Activated CD4-positive, alpha-beta T cell treated with anti-CD3 and anti-CD28 coated beads for 48 hours (primary cell): ENCODE data around the gene ACTRT3.
"Not testable (repeated sequence)": the region's sequence is repeated elsewhere in the genome, so short reads cannot be mapped to it uniquely, and the experiment has no call there.

Experiments used
- DNase-seq: peaks from one replicate; pipeline ENCODE4 v3.0.0-alpha.2; 2020

ACTRT3 gene

DNA sequence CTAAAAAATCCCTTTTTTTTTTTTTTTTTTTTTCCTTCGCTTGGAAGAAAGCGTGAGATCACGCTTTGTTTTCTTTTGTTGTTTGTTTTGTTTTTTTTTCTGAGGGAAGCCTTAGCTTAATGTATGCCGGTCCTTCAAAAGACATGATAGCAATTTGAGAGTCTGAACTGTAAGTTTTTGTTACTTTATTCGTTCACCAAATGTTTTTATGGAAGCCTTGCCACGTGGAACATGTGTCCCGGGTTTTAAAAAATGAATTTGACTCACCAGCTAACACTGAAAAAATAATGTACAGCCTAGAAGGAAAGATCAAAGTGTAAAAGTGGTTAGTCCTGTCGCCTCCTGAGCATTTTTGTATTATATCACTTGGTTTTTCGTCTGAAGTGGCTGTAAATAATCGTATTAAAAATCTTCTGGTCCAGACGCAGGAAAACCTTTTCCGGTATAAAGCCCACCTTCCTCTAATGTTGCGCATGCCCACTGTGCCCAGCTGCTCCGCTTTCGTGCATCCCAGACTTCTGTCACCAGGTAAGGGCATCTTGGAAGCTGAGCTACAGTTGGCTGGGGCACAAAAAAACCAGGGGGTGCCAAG, 3.0 kb upstream of the ACTRT3 start:
- no peak for DNase-seq

DNA sequence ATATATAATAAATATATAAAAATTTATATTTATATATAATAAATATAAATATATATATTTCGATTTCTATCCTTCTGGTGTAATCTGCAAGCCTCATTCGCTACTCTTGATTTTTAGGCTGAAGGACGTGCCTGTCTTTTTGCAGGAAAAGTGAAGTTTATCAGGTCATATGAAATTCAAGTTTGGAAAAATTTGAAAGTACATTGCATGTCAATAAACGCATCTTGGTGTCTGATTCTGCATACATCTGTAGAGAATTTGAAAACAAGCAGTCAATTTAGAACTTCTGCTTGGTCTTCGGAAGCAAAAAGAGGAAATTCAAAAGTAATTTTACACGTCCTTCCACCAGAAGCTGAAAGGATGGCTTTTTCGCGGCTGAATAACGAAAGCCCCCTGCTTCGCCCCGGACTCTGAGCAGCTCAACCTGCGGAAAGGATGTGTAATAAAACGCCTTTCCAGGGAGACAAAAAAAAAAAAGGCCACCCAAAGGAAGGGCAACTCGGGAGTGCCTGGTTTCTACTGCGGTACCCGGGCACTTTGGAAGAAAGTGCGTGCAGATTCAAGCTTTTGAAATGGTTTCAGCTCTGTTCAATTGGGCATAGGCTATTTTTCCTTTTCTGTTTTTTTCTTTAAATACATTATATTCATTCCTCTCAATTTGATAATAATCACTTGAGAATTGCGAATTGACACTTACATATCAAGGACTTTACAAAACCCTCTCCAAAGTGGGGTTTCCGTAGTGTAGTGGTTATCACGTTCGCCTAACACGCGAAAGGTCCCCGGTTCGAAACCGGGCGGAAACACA, 2.3 kb upstream of the ACTRT3 start:
- peak; percentile 67 for DNase-seq

DNA sequence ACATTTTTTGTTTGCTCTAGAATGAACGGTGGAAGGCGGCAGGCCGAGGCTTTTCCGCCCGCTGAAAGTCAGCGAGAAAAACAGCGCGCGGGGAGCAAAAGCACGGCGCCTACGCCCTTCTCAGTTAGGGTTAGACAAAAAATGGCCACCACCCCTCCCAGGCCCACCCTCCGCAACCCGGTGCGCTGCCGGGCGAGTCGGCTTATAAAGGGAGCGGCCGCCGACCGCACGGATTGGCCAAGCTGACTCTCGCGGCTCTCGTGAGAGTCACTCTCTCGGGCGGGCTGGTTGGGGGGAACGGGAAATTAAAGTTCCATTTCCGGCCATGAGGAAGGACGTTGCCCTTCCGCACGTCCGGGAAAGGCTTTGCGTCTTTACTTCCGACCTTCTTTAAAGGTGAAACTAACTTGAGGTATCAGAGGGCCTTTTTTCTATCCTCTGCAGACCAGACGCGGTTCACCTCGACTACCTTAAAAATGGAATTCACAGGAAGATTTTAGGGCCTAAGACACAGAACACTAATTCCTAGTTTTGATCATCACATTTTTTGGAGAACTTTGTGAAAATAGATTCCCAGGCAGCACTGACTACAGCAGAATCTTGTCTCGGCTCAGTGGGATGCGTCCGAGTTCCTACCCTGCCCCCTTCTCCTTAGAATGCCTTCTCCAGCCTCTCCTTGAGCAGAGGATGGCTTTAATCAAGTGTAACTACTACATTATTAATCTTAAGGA, 4.3 kb downstream of the ACTRT3 start, which contains the start of gene TERC:
TSS of gene TERC (minus strand) at position 179 of the 731 bp plus-strand sequence.
- DNase-seq, result peak; percentile 94

DNA sequence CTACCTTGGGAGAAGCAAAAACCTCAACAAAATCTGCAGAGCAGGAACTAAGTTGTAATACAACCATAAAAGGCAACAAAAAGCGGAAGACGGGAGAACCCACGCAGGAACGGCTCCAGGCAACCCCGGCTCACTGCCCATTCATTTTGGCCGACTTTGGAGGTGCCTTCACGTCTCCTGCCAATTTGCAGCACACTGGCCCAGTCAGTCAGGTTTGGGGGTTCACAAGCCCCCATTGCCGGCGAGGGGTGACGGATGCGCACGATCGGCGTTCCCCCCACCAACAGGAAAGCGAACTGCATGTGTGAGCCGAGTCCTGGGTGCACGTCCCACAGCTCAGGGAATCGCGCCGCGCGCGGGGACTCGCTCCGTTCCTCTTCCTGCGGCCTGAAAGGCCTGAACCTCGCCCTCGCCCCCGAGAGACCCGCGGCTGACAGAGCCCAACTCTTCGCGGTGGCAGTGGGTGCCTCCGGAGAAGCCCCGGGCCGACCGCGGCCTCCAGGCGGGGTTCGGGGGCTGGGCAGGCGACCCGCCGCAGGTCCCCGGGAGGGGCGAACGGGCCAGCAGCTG, 5.0 kb downstream of the ACTRT3 start:
- DNase-seq, result peak; percentile 78

DNA sequence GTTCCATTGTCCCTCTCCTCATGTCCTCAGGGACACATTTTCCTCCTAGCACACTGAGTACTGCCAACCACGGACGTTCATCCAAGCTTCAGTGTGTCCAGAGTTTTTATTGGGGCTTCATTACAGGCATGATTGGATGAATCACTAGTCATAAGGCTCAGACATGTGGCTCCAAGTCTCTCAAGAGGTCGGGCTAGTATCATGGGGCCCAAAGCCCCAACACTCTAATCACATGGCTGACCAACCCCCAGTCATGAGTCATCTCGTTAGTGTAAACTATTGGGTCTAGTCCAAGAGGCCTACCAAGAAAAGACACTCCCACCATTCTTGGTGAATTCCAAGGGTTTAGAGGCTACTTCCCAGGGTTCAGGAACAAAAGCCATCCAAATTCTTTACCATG, 8.9 kb downstream of the ACTRT3 start:
- DNase-seq, result no peak

DNA sequence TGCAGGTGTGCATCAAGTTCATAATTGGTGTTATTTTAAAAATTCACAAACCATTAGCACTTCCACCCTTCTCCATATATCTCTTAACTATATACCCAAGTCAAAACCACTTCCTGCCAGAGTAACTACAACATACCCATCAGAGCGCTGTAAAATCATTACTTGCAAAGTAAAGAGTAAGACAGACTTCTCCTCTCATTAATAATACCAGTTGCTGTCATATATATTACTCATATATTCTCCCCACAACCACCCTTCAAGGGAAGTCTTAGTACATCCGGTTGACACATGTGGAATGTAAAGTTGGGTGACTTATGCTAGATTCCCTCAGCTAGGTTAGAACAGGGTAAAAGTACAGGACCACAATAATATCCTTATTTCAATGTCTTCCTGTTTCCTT, 10.1 kb downstream of the ACTRT3 start:
- no peak for DNase-seq

DNA sequence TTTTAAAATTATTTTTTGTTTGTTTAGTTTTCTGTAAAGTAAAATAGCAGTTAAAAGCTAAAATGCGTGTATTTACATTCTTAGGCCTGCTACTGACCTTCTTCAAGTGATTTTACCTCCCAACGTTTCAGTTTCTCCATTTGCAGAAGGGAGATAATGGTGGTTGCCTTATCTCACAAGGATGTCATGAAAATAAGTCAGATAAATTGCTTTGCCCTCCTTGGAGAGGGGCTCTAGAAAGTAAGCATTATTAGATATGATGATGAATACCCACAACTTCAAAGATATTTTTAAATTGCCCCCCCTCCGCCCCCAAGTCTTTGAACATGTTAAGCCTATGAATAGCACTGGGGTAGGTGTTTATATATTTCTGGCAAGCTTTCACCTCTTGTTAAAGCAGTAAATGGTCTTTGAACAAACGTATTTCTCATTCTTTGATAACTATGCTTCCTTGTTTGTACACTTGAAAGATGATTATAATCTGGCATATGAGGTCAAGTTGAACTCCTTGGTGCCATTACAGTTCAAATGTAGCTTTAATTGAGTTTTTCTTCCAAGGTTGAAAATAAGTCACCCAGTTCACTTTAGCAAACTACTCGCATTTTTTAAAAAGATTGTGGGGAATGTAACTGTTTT, 10.9 kb downstream of the ACTRT3 start:
- no peak for DNase-seq

DNA sequence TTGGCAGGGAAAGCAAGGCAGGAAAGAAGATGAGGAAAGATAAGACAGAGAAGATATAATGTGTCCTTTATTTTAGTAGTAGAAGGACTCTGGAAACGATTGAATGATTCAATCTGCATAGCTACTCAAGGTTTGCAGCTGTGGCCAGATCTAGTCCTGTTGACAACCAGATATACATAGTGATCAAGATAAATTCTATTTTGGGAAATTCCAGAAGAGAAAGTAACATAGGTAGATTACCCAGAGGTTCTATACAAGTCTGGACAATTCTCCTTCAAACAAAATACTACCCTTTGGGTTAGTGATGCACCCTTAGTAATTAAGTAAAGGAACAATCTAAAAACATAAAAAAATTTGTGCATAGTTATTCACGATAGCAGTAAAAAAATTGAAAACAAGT, 13.9 kb downstream of the ACTRT3 start:
- no peak for DNase-seq

DNA sequence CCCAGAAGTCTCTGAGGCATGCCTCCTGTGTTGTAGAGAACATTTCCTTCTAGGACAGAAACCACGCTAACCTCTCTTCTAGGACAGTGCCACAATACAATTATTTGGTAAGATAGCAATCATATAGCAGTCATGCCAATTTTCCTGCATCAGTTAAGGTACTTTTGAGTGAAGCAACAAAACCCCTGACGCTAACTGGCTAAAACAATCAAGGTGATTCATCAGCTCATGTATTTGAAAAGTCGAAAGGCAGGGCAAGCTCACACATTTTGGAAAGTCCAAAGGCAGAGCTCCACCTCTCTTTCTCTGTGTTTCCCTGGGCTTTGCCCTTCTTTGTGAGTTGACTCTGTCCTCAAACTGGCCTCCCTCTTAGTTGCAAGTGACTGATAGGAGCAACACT, 14.7 kb downstream of the ACTRT3 start:
- no peak for DNase-seq

DNA sequence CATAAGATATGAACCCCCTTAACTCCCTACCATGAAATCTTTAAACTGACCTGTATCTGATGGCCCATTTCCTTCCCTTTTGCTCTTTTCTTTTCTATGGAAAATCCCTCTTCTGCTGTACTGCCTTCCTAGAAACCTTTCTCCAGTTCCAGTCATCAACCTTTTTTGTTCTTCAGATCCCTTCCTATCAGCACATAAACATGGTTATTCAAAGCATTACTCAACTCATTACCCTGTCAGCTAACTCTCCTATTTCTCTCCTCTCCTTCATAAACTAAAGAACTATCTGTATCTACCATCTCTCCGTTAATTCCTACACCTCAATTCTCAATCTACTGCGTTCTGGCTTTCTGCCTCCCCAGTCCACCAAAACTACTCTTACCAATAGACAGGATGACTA, 17.5 kb downstream of the ACTRT3 start:
- DNase-seq, result no peak

DNA sequence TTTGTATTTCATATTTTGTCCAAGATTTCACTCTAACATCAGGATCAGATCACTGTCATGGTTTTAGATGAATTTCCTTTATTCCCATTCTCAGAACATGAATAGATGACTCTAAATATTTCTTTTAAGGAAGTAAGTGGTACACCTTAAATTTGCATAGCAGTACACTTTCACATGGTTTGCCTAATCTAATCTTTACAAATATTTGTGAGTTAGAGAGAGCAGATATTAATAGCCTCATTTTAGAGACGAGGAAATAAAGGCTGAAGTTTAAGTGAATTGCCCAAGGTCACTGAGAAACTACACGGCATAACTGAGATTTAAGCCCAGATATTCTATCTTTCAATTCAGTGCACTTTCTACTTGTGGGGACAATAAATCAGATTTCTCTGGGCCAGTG, 18.7 kb downstream of the ACTRT3 start:
- DNase-seq, result no peak

DNA sequence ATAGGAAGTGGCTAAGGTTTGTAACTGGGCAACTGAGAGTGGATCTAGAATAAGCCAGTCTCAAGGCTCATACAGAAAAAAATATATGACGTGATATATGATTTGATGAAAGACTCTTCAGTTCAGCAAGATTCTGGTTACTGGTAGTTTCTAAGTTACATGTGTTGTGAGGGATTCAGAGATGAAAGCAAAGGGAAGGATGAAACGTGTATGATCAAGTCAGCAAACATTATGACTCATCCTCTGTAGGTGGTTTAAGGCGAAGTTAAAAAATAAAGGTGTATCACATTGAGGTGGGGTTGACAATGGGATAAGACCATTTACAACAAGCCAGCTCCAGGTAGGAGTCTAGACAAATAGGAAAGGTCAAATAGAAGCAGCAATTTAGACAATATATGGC, 20.7 kb downstream of the ACTRT3 start:
- no peak for DNase-seq

DNA sequence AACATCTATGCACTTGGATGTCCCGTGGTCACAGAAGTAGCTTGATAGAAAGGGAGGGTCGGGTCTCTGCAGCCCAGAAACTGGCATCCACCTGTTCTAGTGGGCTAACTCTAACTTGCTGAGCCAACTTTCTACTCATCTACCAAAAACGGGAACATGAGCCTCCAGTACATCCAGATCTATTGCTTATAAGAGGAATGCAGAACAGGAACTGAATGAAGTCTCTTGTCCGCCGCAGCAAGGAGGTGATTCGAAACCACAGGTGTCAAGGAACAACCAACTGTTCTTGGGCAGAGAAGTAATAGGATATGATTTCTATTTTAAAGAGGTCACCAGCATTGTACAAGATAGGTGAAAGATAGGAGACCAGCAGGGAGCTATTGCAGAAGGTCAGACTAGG, 22.4 kb downstream of the ACTRT3 start:
- no peak for DNase-seq

DNA sequence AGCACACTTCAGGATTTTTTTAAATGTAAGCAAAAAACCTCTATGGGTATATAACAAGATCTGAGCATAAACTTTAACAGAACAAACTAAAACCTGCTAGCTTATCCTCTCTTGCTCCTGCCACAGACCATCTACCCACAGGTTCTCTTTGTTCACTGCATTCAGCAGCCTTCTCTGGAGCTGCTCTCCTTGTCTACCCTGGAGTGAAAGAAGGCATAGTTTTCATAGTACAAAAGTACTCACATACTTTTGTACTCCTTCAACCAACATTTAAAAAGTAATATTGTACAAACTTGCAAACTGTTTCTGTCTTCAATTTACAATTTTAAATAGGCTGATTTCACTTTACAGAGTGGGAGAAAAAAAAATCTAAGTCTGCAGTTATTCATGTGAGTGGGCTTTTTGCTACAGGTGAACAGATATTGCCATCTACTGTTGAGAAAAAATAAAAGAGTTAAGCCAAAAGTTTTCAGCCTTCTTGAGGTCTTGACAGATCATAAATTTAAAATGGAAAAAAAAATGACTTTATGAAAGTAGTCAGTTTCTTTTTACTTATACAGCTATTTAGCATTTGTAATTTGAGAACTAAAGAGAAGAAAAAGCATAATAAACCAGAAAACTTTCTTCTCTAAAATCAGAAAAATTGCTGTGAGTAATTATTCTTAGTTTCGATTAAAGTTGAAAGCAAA, 24.9 kb downstream of the ACTRT3 start:
- no peak for DNase-seq

DNA sequence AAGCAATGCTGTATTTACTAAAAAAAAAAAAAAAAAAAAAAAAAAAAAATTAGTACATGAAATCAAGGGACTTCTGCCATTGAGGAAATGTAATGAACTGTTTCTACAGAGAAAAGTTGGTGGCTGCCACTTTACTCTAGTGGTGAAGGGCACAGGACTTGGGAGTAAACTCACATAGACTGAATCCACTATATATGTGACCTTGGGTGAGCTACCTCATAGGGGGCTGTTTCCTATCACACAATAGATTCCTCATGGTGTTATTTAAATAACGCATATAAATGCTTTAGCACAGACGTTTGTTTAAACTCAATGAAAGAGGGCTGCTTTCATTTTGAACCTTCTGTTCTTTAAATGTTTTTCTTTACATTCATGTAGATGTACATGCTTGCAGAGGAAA, 30.3 kb downstream of the ACTRT3 start:
- DNase-seq, result no peak

DNA sequence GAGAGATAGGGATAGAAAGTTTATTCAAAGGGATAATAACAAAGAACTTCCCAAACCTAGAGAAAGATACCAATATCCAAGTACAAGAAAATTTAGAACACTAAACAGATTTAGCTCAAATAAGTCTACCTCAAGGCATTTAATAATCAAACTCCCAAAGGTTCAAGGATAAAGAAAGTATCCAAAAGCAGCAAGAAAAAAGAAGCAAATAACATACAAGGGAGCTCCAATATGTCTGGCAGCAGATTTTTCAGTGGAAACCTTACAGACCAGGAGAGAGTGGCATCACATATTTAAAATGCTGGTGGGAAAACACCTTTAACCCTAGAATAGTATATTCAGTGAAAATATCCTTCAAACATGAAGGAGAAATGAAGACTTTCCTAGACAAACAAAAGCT, 37.5 kb downstream of the ACTRT3 start:
- DNase-seq, result not testable (repeated sequence)

DNA sequence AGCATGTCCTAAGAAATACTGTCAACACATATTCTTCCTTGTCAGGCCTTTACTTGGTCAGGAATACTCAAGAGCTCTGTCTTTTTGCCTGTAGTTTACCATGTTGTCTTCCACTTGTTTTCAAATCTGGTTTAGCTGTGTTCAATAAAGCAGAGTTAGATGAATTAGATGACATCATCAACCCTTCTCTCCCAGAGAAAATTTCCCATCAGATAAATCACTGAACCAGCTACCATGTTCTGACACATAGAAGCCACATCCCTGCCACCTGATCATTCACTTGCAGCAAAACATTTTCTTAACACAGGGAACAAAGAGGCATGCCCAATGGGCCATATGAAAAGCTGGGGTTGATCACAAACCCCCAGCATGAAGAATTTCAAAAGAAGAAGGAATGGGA, 46.6 kb downstream of the ACTRT3 start:
- no peak for DNase-seq

DNA sequence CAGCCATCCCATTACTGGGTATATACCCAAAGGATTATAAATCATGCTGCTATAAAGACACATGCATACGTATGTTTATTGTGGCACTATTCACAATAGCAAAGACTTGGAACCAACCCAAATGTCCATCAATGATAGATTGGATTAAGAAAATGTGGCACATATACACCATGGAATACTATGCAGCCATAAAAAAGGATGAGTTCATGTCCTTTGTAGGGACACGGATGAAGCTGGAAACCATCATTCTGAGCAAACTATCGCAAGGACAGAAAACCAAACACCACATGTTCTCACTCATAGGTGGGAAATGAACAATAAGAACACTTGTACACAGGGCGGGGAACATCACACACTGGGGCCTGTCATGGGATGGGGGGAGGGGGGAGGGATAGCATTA, 50.9 kb downstream of the ACTRT3 start:
- DNase-seq, result not testable (repeated sequence)
